Activated CD8-positive, alpha-beta memory T cell treated with anti-CD3 and anti-CD28 coated beads, Interleukin-2, amount 50 U/mL, for 1 hour (primary cell): ENCODE results near the gene METRNL.
"Not testable (repeated sequence)": the region's sequence is repeated elsewhere in the genome, so short reads cannot be mapped to it uniquely, and the experiment has no call there.

Experiments used
- DNase-seq: peaks from one replicate; pipeline ENCODE4 v3.0.0-alpha.2; 2020; ENCODE audit errors: extremely low read depth

Gene METRNL

GRCh38 chr17:83121921-83122820, 42.8 kb downstream of the METRNL start:
- DNase-seq: no peak

- no peak for DNase-seq
These were observed 43.4 kb downstream of the METRNL start for GRCh38 chr17:83122834-83123233.

- no peak for DNase-seq
These were observed 44.7 kb downstream of the METRNL start for GRCh38 chr17:83123896-83124801.

- DNase-seq: peak; percentile 29
These were observed 45.6 kb downstream of the METRNL start for GRCh38 chr17:83124871-83125514.

GRCh38 chr17:83125515-83126274, 46.3 kb downstream of the METRNL start:
- no peak for DNase-seq

GRCh38 chr17:83126275-83126811, 46.9 kb downstream of the METRNL start:
- no peak for DNase-seq

GRCh38 chr17:83127431-83128160, 48.2 kb downstream of the METRNL start:
- DNase-seq: no peak

GRCh38 chr17:83128306-83129240, 49.2 kb downstream of the METRNL start:
- no peak for DNase-seq

GRCh38 chr17:83129676-83130075, 50.3 kb downstream of the METRNL start:
- no peak for DNase-seq

GRCh38 chr17:83131401-83132011, 52.1 kb downstream of the METRNL start:
- DNase-seq: no peak

GRCh38 chr17:83132251-83133081, 53.1 kb downstream of the METRNL start:
- no peak for DNase-seq

GRCh38 chr17:83133302-83134121, 54.1 kb downstream of the METRNL start:
- no peak for DNase-seq

- not testable (repeated sequence) for DNase-seq
These were observed 55.0 kb downstream of the METRNL start for GRCh38 chr17:83134456-83134855.

GRCh38 chr17:83135692-83136091, 56.3 kb downstream of the METRNL start:
- DNase-seq: no peak

GRCh38 chr17:83136156-83136555, 56.7 kb downstream of the METRNL start:
- no peak for DNase-seq

- no peak for DNase-seq
These were observed 57.5 kb downstream of the METRNL start for GRCh38 chr17:83136931-83137330.

- DNase-seq: no peak
These were observed 58.1 kb downstream of the METRNL start for GRCh38 chr17:83137523-83137922.
